Pancreas (tissue), 10 donors: ENCODE results near the gene GPS1. TPM values are rescaled to one million over a fixed set of nuclear protein-coding genes. Genes with fewer than 3 reads are reported as not detected.

Experiments used
- ATAC-seq, 4 donors: fragments of 200-7000 bp; cut with Tn5 transposase; one replicate each; pipeline versions ENCODE4 v1.8.0 to v1.9.1; 2020; ENCODE audit warnings: mild to moderate bottlenecking in 4 of 4, moderate library complexity in 4 of 4
- DNase-seq, 6 donors: peaks; one replicate each; pipeline ENCODE4 v3.0.0-alpha.2; 2020
- FAIRE-seq: peaks from 2 replicates; lab custom pipeline; 2012; peaks lifted over from hg19 to GRCh38; lab: Jason Lieb, UNC
- H3K27ac ChIP-seq, 4 donors: fragments of 200-600 bp; sonication (generic); 1 replicate in 3 of 4; 2 replicates in 1 of 4; pipeline versions ENCODE4 v1.5.0 to v1.8.0; 2020
- H3K27me3 ChIP-seq, 4 donors: fragments of 200-600 bp; one replicate each; pipeline ENCODE4 v1.8.0; 2021
- H3K36me3 ChIP-seq, 3 donors: fragments of 200-600 bp; sonication (generic) in 1 of 3; one replicate each; pipeline versions ENCODE4 v1.5.0 to v1.8.0; 2020 to 2021
- H3K4me1 ChIP-seq, 3 donors: fragments of 200-600 bp; one replicate each; pipeline ENCODE4 v1.8.0; 2021
- H3K4me3 ChIP-seq, 4 donors: fragments of 200-600 bp; sonication (generic) in 2 of 4; one replicate each; pipeline versions ENCODE4 v1.5.0 to v1.8.0; 2020 to 2021
- H3K9me3 ChIP-seq, 4 donors: fragments of 200-600 bp; one replicate each; pipeline ENCODE4 v1.8.0; 2021
- WGBS, 2 donors: extraction: QIAGEN DNeasy Blood & Tissue Kit; methylation state at CpG; one replicate each; pipeline ENCODE4 v1.1.7; 2013; 5-methylcytosine and 5-hydroxymethylcytosine counted together
- intact Hi-C, 3 donors: fragments of 100-400 bp; cut with DNase I; formaldehyde crosslinking; loops; one replicate each; pipeline versions ENCODE4 v1.11.1 to v1.14.2; 2022
- polyA plus RNA-seq, 2 donors: library from polyadenylated mRNA; stranded (reverse); fragments of 200-250 nt; gene quantifications; one replicate each; pipeline ENCODE4 v1.2.3, GENCODE V29; 2013
- total RNA-seq, 6 donors: library from RNA; stranded (reverse); fragmentation: NEBNext Ultra II Directional in 4 of 6; extraction: Animal tissue kit (Norgen Biotek cat#: 25700) in 4 of 6; gene quantifications; one replicate each; pipeline versions ENCODE4 v1.2.1 to v1.2.4, GENCODE V29; 2021 to 2023
- TF ChIP-seq, protein P1 (sequence below), 4 donors: fragments of 200-600 bp; sonication (generic) in 3 of 4; IDR thresholded peaks; one replicate each; pipeline versions ENCODE4 v1.5.0 to v1.8.0; 2021; ENCODE audit warnings: antibody characterized with exemption in 4 of 4
- donor health status: healthy with polysubstance abuse.
- donor health status: DM: no; HTN: no; CAD: no; lungs with moderate emphysema.
- donor health status: DM: no; HTN: no; CAD: no.
- donor health status: control.
- donor health status: control.
- donor health status: Bipolar disorder and iron deficiency.
- donor health status: DM: yes; HTN: yes; CAD: no.
- donor health status: DM: no; HTN: no; CAD: no.
- donor health status: DM: no; HTN: no; CAD: no.
- donor health status: DM: yes; HTN: yes; CAD: no.

The GPS1 gene
- total and polyA plus RNA-seq, 8 donors = 43.0 to 149 (median 53.3) TPM

DNA sequence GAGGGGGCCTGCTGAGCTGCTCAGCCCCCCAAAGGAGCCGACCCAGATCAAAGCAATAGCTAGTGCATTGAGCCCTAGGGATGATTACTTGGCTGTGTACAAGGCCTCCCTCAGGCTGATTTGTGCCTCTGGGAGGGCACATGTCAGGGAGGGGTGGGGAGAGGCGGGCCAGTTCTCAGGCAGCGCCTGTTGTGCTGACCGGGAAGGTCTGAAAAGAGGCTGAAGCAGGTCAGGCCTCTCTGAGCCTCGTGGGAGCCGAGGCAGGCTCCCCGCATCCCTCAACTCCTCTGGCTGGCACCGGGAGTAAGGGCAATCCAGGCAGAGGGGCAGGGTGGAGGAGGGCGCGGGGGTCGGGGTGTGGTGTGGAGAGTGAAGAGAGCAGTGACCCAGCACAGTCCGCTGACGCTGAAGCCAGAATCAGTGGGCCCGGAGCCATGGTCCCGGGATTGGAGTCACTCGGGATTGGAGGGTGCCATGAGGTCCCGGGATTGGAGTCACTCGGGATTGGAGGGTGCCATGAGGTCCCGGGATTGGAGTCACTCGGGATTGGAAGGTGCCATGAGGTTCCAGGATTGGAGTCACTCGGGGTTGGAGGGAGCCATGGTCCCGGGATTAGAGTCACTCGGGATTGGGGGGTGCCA lies 17.2 kb upstream of the GPS1 start:
- 87 to 91% methylated on average over 23 of the region's 23 CpGs for WGBS, 2 donors
- DNase-seq (no peak), ATAC-seq (no peak), FAIRE-seq (no peak)
- Histone ChIP-seq H3K27me3 (no peaks in the 10 kb centered on the region), H3K36me3 (no peaks in the 10 kb centered on the region), H3K27ac (no peak overlapping the region), H3K4me3 (no peak overlapping the region), H3K4me1 (peaks cover 4 to 13% (median 5%) of the 10 kb centered on the region in 3 donors), H3K9me3 (no peaks in the 10 kb centered on the region)
- TF ChIP-seq, protein P1, sequence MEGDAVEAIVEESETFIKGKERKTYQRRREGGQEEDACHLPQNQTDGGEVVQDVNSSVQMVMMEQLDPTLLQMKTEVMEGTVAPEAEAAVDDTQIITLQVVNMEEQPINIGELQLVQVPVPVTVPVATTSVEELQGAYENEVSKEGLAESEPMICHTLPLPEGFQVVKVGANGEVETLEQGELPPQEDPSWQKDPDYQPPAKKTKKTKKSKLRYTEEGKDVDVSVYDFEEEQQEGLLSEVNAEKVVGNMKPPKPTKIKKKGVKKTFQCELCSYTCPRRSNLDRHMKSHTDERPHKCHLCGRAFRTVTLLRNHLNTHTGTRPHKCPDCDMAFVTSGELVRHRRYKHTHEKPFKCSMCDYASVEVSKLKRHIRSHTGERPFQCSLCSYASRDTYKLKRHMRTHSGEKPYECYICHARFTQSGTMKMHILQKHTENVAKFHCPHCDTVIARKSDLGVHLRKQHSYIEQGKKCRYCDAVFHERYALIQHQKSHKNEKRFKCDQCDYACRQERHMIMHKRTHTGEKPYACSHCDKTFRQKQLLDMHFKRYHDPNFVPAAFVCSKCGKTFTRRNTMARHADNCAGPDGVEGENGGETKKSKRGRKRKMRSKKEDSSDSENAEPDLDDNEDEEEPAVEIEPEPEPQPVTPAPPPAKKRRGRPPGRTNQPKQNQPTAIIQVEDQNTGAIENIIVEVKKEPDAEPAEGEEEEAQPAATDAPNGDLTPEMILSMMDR (IDR thresholded peaks at IDR 0.05) = no peak
- intact Hi-C loops = no loop called here

DNA sequence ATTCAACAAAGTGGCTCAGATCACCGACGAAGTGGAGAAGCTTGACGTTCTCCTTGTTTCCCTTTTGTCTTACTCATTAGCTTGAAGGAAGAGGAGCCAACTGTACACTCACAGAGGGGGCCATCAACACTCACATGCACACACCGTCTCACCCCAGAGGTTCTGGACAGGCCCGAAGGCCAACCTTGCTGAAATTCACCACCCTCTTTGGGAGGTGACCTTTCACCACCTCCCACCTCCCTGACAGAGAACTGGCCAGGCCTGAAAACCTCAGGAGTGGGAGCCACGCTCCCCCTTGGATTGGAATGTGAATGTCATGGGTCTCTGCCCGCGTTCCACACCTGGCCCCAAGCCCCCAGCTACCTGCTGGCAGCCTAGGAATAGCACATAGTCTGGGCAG lies 16.2 kb upstream of the GPS1 start:
- ATAC-seq (no peak), FAIRE-seq (no peak), DNase-seq (no peak)
- 89 to 94% methylated on average over 8 of the region's 8 CpGs for WGBS, 2 donors
- no peaks in the 10 kb centered on the region for H3K36me3 ChIP-seq
- no peaks in the 10 kb centered on the region for H3K9me3 ChIP-seq
- H3K4me1 ChIP-seq = peaks cover 4 to 13% (median 5%) of the 10 kb centered on the region in 3 donors
- TF ChIP-seq, protein P1 (IDR thresholded peaks at IDR 0.05) = no peak
- no peaks in the 10 kb centered on the region for H3K27me3 ChIP-seq
- intact Hi-C loops = no loop called here
- no peak overlapping the region for H3K4me3 ChIP-seq
- no peak overlapping the region for H3K27ac ChIP-seq

DNA sequence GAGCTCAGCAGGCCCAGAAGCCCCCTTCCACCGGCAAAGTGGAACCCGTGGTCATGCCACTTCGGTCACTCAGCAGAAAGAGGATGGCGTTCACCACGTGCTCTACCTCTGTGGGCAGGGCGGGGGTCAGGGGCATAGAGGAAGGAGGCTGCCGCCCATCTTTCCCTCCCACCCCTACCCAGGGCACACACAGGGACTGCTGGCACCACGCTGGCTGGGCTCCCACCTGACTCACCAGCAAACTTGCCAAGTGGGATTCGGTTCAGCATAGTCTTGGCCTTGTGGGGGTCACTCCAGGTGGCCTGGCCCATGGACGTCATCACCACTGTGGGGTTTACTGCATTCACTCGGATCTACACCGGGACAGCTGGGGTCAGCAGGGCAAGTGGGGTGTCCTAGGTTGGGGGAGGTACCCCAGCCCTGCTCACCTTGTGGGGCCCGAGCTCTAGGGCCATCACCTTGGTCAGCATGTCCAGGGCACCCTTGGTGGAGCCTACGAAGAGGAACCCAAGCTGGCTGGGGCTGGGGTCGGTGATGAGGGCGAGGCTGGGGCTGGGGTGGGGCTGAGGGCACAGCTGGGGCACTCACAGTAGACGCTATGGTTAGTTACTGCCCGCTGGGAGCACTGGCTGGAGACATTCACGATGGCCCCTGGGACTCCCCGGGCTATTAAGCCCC lies 15.6 kb upstream of the GPS1 start:
- Histone ChIP-seq H3K36me3 (no peaks in the 10 kb centered on the region), H3K4me1 (peaks cover 4 to 13% (median 5%) of the 10 kb centered on the region in 3 donors), H3K4me3 (peak overlapping the region; percentile 62 to 75 (median 70)), H3K27ac (no peak overlapping the region), H3K27me3 (no peaks in the 10 kb centered on the region), H3K9me3 (no peaks in the 10 kb centered on the region)
- intact Hi-C loops = no loop called here
- TF ChIP-seq, protein P1 (IDR thresholded peaks at IDR 0.05) = no peak
- FAIRE-seq = no peak
- WGBS, 2 donors = 75 to 81% methylated on average over 18 to 20 of the region's 20 CpGs
- no peak for ATAC-seq
- no peak for DNase-seq

DNA sequence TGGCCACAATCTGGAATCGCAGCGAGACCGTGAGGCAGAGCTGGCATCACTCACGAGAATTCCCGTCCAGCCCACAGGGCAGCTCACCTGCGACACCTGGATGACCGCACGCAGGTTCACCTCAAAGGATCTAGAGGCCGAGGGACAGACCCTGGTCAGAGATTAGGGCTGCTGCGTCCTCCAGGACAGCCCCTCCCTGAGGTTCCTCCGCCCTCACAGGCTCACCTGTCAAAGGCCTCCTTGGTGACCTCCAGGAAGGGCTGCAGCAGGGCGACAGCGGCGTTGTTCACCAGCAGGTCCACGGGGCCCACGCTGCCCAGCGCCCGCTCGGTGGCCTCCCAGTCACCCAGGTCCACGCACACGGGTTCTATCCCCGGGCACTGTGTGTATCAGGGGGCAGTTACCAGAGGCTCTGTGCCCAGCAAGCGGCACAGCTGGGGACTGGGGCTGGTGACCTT lies 15.0 kb upstream of the GPS1 start:
- DNase-seq (no peak), FAIRE-seq (no peak), ATAC-seq (peak in 2 of 4 donors; percentile 3)
- Histone ChIP-seq H3K36me3 (no peaks in the 10 kb centered on the region), H3K9me3 (no peaks in the 10 kb centered on the region), H3K4me3 (peak overlapping the region; percentile 62 to 75 (median 70)), H3K4me1 (peaks cover 4 to 13% (median 5%) of the 10 kb centered on the region in 3 donors), H3K27ac (peak overlapping the region; percentile 90 to 99 (median 98)), H3K27me3 (no peaks in the 10 kb centered on the region)
- intact Hi-C loops = no loop called here
- TF ChIP-seq, protein P1 (IDR thresholded peaks at IDR 0.05) = no peak
- WGBS, 2 donors = 10 to 17% methylated on average over 21 to 23 of the region's 23 CpGs
